ENCODE measurements around the gene DLGAP4.

- TF ChIP-seq SUZ12 (IDR thresholded peaks at IDR 0.05; ENCODE audit: extremely low read depth, insufficient read depth, insufficient read length) (no peak), ZNF274 (IDR thresholded peaks at IDR 0.05; ENCODE audit: low read depth, low read length) (no peak)
Observed at GRCh38 chr20:36471885-36472636, 165.9 kb downstream of the DLGAP4 start.
